Fibroblast of mammary gland (primary cell): ENCODE measurements around the gene PIP5K1C.
A peak's percentile ranks its signal among the peaks of the same experiment; 100 is the strongest.

ENCODE experiments used
- DNase-seq: peaks from one replicate; pipeline ENCODE4 v3.0.0-alpha.2; 2010; ENCODE audit warnings: low read depth
- H3K4me3 ChIP-seq: 2 replicates; pipeline ENCODE4 v1.5.1; 2011; ENCODE audit warnings: low read depth, mild to moderate bottlenecking, low read length, moderate library complexity; ENCODE audit not compliant: control insufficient read depth
- TF ChIP-seq, protein P1 (sequence below): conservative IDR thresholded peaks from 2 replicates; pipeline ENCODE4 v1.5.1; 2011; ENCODE audit warnings: low read depth, low read length, inconsistent platforms; ENCODE audit not compliant: control insufficient read depth, insufficient read depth

PIP5K1C gene

DNA sequence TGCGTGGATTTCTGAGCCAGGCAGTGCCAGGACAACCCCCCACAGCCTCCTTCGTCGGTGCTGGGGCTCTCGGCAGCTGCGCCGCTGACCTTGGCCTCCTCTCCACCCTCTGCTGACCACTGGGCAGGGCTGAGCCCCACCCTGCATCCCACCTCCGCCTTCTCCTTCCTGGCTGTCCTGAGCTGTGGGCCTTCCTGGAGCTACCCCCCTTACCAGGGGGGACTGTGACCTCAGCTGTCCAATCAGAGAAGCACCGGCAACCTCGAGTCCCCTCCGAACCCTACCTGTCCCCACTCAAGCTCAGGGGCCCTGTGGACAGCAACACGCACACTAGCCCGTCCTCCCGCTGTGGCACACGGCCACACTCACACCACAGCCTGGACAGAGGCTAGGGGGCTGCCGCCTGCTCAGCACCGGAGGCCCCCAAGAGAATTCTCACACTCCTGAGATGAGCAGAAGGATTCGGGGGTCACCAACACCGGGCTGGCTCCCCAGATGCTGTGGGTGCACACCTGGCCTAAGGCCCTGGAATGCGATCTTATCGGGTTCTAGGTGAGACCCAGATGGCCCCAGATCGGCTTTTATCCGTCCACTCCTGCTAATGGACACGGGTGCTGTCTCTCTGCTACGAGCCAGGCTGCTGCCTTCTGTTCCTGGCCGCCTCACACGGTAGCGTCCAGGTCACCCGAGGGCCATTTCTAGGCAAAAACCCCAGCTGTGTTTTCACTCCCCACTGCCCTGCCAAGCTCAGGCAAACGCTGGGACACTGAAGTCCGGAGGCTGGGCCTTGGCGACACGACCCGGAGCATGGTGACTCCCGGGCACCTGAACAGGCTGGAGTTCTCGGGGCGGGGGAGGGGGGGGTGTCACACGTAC, 41.2 kb downstream of the PIP5K1C start:
- TF ChIP-seq, protein P1, sequence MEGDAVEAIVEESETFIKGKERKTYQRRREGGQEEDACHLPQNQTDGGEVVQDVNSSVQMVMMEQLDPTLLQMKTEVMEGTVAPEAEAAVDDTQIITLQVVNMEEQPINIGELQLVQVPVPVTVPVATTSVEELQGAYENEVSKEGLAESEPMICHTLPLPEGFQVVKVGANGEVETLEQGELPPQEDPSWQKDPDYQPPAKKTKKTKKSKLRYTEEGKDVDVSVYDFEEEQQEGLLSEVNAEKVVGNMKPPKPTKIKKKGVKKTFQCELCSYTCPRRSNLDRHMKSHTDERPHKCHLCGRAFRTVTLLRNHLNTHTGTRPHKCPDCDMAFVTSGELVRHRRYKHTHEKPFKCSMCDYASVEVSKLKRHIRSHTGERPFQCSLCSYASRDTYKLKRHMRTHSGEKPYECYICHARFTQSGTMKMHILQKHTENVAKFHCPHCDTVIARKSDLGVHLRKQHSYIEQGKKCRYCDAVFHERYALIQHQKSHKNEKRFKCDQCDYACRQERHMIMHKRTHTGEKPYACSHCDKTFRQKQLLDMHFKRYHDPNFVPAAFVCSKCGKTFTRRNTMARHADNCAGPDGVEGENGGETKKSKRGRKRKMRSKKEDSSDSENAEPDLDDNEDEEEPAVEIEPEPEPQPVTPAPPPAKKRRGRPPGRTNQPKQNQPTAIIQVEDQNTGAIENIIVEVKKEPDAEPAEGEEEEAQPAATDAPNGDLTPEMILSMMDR: no peak
- DNase-seq: no peak
- no peak overlapping the region for H3K4me3 ChIP-seq

DNA sequence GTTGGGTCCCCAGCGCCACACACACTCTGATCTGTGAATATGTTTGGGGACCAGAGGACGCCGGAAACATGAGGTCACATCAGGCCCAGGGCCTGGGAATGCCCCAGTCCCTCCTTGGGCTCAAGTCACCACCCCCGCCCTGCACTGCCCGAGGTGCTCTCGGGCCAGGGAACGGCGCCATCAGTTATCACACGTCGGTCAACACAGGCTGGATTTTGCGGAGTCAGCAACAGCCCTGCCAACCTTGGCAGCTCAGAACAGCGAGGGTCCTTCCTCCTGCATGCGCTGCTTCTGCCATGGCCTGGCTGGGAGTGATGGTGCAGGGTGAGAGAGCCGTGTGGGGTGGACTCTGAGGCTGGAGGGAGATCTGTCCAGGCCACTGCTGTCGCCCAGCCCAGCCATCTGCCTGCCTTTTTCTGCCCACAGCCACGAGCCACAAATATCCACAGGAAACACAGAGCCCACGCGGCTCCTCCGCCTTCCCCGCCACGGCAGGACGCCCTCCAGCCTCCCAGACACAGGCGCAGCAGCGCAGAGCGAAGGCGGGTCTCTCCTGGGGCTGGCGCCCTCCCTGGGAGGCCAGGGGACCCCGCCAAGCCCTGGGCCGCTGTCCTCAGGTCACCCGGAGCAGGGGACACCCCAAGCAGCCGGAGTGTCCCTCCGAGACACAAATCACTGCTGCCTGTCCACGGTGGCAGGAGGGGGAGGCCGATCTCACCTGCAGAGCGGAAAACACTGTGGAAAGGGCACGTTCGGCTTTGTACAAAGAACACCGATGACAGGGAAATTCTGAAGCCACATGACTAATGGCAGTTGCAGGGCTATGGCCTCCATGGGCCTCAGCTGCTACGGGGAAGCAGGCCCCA, 42.0 kb downstream of the PIP5K1C start:
- no peak overlapping the region for H3K4me3 ChIP-seq
- DNase-seq: no peak
- TF ChIP-seq, protein P1: no peak

DNA sequence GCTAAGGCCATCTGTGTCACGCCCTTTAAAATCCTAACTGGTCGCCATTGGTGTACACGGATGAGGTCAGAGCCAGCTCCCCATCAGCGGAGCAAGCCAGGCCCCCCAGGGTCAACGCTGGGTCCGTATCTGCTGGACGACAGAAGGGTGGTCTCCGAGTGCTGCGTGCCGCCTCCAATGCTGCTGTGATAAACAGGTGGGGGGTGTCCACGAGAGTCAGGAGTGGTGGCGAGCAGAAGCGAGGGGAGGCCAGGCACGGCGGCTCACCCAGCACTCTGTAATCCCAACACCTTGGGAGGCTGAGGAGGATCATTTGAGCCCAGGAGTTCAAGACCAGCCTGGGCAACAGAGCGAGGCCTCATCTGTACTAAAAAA, 42.9 kb downstream of the PIP5K1C start:
- no peak overlapping the region for H3K4me3 ChIP-seq
- DNase-seq: no peak
- TF ChIP-seq, protein P1: no peak

DNA sequence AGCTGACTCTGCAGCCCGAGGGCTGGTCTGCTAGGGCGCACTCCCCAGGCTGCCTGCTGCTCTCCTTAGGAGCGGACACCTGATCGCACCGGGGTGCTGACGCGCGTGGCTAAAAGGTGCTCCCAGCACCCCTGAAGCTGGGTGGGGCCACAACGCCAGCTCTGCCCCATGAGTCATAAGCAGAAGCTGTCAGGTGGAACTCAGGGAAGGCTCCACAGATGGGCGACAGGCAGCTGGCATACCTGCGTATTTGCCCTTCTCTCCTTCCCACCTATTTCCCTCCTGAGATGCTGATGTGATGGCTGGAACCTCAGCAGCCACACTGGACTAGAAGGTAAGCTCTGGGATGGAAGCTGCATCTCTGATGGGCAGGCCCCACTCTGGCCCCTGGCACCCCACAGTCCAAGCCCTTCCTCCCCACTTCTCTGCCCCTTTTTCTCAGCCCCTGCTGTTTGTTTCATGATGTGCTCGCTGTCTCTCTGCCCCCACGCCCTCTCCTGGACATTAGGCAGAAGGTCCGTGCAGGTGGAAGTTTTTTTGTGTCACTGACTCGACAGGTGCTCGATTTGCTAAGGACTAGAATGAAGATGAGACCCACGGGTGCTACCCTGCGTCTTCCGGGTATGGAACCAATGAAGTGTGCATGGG, 43.4 kb downstream of the PIP5K1C start:
- DNase-seq: no peak
- TF ChIP-seq, protein P1: no peak
- H3K4me3 ChIP-seq: no peak overlapping the region

DNA sequence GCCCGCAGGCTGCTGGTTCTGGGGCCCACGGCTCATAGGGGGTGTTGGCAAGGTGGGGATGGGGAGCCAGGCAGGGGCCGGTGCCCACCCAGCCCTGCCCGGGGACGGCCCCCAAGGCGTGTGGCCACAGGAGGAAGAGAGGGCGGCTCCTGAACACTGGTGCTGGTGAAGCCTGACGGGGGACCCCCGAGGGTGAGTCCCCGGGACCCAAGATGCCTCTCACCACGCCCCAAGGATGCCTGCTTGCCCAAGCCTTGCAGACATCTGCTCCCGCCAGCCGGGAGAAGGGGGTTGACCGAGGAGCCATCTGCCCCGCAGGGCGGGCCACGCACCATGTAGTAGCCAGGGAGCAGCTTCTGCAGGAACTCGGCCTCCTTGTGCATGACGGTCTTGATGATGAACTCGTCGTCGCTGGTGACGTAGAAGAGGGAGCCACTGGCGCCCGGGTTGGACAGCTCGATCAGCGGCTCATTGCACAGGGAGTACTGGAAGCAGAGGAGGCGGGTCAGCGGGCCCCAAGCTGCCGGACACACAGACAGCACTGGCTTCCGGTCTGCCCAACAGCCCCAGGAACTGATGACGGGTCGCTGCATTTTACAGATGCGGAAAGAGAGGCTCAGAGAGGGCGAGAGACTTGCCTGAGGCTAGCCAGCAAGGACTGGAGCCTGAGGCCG, 44.1 kb downstream of the PIP5K1C start:
- TF ChIP-seq, protein P1: no peak
- DNase-seq: peak; percentile 27
- H3K4me3 ChIP-seq: no peak overlapping the region
